ENCODE results near the gene DNASE1L1.
"Not testable (repeated sequence)": the region's sequence is repeated elsewhere in the genome, so short reads cannot be mapped to it uniquely, and the experiment has no call there.

The DNASE1L1 gene

GRCh38 chrX:154403192-154403591 is 5.9 kb downstream of the DNASE1L1 start:
- DNase-seq = no peak

DNA sequence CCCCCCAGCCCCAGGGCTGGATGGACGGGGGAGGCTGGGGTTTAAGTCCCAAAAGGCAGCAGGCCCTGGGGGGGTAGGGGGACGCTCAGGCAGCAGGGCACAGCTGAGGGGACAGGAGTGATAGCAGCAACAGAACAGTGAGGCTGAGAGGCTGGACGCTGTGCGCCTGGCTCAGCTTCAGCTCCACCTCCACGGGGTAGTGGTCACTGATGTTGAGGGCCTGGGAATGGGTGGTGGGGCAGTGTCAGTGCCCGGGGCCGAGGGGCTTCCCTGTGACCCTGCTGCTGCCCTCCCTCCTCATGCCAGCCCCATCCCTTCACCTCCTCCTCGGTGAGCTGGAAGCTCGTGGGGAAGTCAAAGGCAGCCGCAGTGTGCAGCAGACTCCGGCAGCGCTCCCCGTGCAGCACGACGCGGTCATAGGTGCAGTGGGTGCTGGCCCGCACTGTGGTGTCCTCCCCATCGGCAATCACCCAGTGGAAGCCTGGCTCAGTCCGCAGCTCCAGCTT is 6.4 kb downstream of the DNASE1L1 start:
- DNase-seq = no peak

DNA sequence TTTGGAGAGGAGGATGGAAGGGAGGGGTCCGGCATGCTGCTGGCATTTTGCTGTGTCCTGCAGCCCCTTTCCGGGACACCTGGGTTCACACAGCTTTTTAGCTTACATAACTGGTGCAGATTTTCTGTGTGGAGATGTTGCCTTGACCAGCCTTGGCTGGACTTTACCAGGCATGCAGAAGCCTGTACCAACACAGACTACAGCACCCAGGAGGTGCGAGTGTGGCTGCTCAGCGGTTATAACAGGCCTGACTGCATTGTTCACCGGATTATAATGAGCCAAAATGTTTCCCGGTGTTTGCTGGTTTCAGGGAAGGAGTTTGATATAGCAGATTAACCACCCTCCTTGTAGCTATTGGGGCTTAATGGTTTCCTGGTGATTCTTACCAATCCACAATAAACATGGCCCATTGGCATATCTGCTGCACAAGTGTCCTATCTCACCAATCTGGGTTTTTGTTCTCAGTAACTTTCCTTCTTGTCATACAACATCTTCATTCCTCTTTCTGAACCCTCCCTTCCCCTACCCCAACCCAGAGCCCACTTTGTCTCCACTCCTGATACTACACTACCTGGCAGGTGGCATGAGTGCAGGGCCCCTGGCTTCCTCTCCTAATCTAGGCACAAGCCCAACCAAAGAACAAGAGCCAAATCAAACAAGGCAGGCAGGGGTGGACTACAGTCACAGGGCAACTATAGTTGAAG is 7.0 kb downstream of the DNASE1L1 start:
- no peak for DNase-seq

- DNase-seq = no peak
Measured at GRCh38 chrX:154401045-154401799, 7.8 kb downstream of the DNASE1L1 start.

- not testable (repeated sequence) for DNase-seq
Measured at GRCh38 chrX:154400369-154400817, 8.7 kb downstream of the DNASE1L1 start.

GRCh38 chrX:154399527-154400368 is 9.3 kb downstream of the DNASE1L1 start:
- no peak for DNase-seq

GRCh38 chrX:154398668-154399526 is 10.2 kb downstream of the DNASE1L1 start:
- peak; percentile 79 for DNase-seq

DNA sequence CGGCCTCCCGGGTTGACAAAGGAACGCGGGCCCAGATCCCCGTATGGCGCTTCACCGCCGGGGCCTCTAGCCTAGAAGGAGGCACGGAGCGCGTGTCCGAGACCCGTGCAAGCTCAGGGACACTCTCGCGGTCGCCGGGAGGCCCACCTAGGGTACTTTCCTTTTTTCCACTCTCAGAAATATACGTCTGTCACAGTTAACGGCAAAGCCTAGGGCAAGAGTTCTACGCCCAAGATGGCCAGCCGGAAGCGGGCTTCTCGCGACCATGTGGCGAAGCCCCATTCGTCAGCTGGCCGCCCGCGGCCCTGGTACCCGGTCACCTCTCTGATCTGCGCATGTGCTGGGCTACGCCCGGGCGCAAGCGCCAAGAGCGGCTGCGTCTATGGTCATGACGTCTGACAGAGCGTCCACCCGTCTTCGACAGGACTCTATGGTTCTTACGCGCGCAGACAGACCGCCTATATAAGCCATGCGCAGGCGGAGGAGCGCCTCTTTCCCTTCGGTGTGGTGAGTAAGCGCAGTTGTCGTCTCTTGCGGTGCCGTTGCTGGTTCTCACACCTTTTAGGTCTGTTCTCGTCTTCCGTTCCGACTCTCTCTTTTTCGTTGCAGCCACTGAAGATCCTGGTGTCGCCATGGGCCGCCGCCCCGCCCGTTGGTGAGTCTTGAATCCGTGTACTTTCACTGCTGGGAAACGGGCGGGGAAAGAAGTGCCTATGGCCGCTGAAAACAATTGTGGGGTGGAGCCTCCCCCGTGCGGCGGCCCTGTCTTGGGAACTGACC is 11.0 kb downstream of the DNASE1L1 start, which contains the start of gene RPL10:
Gene RPL10, plus strand, starts transcription at position 490 of the 780 bp plus-strand sequence. Its CDS starts 143 bp downstream, at position 633.
- peak; percentile 97 for DNase-seq

- peak; percentile 77 for DNase-seq
Measured at GRCh38 chrX:154396973-154397887, 11.8 kb downstream of the DNASE1L1 start.

- DNase-seq = not testable (repeated sequence)
Measured at GRCh38 chrX:154396363-154396762, 12.7 kb downstream of the DNASE1L1 start.

GRCh38 chrX:154389812-154390747 is 19.0 kb downstream of the DNASE1L1 start:
- not testable (repeated sequence) for DNase-seq

DNA sequence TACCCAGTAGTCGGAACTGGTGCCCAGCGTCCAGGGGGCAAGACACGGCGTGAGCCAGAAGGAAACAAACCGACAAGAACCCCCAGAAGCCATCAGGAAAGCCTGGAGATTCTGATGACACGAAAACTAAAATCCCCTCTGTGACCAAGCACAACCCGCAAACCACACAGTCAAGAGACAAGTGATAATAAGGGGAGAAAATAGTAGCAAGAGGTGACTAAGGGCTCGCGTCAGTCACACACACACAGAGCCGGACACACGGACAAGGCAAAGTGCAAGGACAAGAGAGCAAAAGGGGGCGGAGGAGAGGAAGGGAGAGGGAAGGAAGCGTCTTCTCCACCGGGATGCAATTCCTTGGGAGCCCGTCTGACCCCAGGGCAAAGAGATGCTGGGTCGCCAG is 20.4 kb downstream of the DNASE1L1 start:
- DNase-seq = not testable (repeated sequence)

DNA sequence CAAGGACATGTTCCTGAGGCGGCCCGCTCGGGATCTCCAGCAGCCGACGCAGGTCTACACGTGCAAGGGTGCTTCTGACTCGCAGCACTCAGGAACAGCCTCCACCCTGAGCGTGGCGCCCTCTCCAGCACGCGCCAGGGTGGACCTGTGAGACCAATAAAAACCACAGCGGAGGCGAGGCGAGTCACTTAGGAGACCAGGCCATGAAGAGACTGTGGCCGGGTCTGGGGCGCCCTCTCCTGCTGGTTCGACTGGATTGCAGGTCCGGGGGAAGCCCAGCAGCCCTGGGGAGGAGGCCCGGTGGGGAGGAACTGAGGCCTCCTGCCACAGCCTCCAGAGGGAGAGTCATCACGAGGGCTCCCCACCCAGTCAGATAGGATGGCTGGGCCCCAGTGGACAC is 21.0 kb downstream of the DNASE1L1 start:
- not testable (repeated sequence) for DNase-seq

DNA sequence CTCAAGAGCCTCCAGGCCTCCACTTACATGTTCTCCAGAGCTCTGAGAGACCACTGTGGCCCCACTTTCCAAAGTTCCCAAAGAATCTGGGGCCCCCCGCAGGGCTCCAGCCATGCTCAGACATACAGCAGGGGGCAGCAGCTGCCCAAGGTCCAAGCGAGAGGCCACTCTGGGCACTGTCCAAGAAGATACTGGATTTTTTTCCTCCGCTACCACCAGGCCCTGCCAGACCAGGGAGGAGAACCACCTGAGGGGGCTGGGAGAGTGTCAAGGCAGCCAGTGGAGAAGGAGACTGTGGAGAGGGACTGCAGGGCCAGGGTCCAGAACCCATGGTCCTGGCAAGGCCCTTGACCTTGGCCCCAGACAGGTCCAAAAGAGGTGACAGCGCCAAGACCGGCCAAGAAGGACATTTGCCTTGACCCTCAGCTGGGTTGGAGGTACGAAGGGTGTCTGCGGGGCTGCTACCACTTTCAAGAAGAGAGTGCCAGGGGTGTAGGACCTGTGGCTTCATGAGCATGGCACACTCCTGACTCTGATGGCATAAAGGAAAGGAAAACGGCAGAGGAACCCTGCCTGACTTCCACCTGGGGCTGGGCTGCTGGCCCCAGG is 24.7 kb downstream of the DNASE1L1 start:
- no peak for DNase-seq

GRCh38 chrX:154383359-154384283 is 25.4 kb downstream of the DNASE1L1 start:
- no peak for DNase-seq

DNA sequence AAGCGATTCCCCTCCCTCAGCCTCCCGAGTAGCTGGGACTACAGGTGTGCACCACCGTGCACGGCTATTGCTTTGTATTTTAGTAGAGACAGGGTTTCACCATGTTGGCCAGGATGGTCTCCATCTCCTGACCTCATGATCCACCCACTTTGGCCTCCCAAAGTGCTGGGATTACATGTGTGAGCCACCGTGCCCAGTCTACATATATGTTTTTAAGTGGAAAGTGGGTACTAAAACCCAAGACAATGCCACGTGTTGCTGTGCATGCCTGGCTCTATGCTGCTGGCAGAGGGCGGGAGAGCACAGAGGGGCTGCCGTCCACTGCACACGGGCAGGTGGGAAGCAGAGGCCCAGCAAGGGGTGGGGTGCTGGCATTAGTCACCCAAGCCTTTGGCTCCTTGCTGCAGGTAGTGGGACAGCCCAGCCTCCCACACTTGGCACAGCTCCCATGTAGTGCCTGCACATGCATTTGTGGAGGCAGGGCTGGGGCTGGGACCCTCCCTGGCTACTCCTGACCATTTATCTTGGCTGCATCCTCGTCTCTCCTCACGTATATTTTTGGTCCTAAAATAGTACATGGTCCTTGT is 26.5 kb downstream of the DNASE1L1 start:
- no peak for DNase-seq

- DNase-seq = no peak
Measured at GRCh38 chrX:154381271-154381670, 27.8 kb downstream of the DNASE1L1 start.

Measured in NCI-H146 (cell line).